CD4-positive, alpha-beta T cell treated with Interleukin-6 at 100 ng/mL for 8 hours (primary cell): ENCODE measurements around the gene TMEM259.

Source experiments
- DNase-seq: peaks from one replicate; pipeline ENCODE4 v3.0.0-alpha.2; 2020; ENCODE audit warnings: mixed read lengths, low spot score

TMEM259 gene

GRCh38 chr19:1016647-1017114 is 4.2 kb downstream of the TMEM259 start:
- DNase-seq = no peak

GRCh38 chr19:1015782-1016646 is 4.9 kb downstream of the TMEM259 start:
- DNase-seq = no peak

GRCh38 chr19:1015061-1015781 is 5.7 kb downstream of the TMEM259 start:
- DNase-seq = no peak

DNA sequence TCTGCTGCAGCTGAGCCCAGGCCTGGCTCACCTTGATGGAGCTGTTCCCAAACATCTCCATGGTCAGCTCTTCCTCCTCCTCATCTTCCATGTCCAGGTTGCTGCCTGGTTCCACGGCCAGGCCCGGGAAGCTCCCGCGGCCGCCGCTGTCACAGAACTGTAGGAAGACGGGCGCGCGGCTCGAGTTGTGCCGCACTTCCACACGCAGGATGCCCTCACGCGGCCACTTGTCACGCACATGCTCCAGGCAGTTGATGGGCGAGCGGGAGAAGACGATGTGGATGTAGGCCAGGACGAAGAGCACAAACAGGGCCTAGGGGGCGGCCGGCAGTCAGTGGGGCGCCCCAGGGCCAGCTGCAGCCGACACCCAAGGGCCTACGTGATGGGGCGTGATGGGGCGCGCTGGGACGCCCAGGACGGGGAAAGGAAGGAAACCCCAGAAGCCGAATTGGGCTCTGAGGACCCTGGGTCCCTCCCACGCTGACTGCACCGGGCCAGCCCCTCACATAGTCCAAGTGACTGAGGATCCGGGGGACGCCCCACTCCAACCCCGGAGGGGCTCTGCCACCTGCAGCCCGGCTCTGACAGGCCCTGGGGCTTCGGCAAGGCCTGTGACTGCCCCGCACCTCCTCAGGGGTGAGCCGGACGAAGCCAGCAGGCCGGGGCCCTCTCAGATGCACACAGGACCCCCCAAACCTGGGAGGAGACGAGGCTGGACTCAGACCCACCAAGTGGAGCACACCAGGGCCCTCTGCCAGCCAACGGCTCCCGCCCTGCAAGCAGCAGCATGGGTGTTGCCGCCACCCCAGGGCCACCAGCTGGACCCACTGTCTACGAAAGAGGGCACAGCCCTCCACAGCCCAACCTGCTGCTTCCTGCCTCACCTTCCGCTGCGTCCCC is 6.5 kb downstream of the TMEM259 start:
- DNase-seq = no peak

GRCh38 chr19:1013218-1013617 is 7.7 kb downstream of the TMEM259 start:
- DNase-seq = no peak

GRCh38 chr19:1012334-1012733 is 8.6 kb downstream of the TMEM259 start:
- no peak for DNase-seq

- DNase-seq = no peak
These were observed 9.0 kb downstream of the TMEM259 start for GRCh38 chr19:1011831-1012333.

DNA sequence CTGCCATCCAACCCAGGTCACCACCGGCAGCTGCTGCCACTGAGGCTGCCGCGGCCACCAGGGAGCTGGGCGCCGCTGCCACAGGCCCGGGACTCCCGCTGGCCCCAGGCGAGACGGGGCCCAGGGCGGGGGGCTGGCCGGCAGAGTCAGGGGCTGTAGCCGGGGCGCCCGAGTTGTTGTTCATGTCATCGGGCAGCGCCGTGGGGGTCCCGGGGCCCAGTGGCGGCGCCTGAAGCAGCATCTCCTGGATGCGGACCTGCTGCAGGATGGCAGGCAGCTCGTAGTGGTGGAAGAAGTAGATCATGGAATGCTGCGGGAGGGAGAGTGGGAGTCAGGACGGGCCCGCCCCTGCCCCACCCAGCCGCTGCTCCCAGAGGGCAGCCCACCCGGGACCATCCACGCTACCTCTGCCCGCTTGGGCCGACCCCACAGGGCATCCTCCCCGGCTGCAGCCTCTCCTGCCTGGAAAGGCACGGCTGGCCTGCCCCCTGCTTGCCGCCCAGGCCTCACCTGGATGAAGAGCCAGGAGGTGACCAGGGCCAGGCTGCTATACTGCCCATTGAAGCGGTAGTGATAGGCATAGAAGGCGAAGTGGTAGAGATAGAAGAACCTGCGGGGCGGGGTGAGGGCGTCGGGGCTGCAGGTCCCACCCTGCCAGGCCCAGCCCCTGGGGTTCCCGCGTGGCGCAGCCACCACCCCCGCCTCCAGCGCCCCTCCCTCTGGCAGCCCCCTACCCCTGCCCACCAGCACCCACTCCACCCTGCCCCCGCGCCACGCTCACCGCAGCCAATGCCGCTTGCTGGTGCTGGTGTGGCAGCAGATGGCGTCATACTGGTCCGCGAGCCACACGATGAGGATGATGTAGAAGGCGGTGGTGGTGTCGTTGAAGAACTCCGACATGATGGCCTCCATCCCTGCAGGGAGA is 10.1 kb downstream of the TMEM259 start:
- DNase-seq = no peak

GRCh38 chr19:1009981-1010538 is 10.9 kb downstream of the TMEM259 start:
- DNase-seq = no peak

GRCh38 chr19:1009041-1009980 is 11.6 kb downstream of the TMEM259 start:
- DNase-seq = no peak

DNA sequence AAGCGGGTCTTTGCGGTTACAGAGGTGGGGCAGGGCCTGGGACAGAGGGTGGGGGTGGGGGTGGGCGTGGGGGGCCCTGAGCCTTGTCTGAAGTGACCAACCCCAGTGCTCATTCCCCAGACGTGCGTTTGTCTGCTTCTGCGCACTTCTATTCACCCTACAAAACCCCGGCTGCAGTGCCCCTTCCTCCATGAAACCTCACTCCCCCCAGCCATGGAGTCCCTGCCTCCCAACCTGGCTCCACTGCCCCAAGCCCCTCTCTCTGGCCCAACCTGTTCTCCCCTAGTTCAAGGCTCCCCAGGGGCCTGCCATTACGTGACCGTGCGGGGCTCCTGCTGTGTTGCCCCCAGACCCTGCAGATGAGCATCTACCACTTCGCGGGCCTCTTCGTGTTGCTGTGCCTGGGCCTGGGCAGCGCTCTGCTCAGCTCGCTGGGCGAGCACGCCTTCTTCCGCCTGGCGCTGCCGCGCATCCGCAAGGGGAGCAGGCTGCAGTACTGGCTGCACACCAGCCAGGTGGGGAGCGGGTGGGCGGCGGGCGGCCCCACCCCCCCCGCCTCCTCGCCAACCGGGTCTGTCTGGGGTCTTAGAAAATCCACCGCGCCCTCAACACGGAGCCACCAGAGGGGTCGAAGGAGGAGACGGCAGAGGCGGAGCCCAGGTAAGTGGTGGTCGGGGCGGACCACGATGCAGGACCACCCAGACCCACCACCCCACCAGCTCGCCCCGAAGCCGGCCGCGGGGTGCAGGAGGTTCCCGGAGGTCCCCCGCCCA is 12.5 kb downstream of the TMEM259 start:
- no peak for DNase-seq

GRCh38 chr19:1007399-1008251 is 13.3 kb downstream of the TMEM259 start:
- DNase-seq = no peak

GRCh38 chr19:1006711-1007398 is 14.1 kb downstream of the TMEM259 start:
- DNase-seq = no peak

DNA sequence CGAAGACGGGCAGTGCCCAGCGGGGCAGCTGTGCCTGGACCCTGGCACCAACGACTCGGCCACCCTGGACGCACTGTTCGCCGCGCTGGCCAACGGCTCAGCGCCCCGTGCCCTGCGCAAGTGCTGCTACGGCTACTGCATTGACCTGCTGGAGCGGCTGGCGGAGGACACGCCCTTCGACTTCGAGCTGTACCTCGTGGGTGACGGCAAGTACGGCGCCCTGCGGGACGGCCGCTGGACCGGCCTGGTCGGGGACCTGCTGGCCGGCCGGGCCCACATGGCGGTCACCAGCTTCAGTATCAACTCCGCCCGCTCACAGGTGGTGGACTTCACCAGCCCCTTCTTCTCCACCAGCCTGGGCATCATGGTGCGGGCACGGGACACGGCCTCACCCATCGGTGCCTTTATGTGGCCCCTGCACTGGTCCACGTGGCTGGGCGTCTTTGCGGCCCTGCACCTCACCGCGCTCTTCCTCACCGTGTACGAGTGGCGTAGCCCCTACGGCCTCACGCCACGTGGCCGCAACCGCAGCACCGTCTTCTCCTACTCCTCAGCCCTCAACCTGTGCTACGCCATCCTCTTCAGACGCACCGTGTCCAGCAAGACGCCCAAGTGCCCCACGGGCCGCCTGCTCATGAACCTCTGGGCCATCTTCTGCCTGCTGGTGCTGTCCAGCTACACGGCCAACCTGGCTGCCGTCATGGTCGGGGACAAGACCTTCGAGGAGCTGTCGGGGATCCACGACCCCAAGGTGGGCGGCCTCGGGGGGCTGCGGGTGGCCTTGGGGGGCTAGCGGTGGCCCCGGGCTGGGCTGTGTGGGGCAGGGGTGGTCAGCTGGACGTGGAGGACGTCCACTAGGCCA is 15.9 kb downstream of the TMEM259 start:
- DNase-seq = no peak

- DNase-seq = no peak
These were observed 16.6 kb downstream of the TMEM259 start for GRCh38 chr19:1004204-1004802.

GRCh38 chr19:1003283-1003682 is 17.6 kb downstream of the TMEM259 start:
- no peak for DNase-seq
